ENCODE results near the gene IGSF9.
A peak's percentile ranks its signal among the peaks of the same experiment; 100 is the strongest.

IGSF9 gene

GRCh38 chr1:159949123-159949522 is 3.7 kb upstream of the IGSF9 start:
- ATAC-seq (ENCODE audit: low read depth) (no peak), DNase-seq (ENCODE audit: low spot score) (no peak)
- Histone ChIP-seq H3K9me3 (ENCODE audit: severe bottlenecking) (no peaks in the 10 kb centered on the region), H3K27me3 (ENCODE audit: insufficient read depth, poor library complexity, severe bottlenecking) (no peaks in the 10 kb centered on the region), H3K4me3 (ENCODE audit: severe bottlenecking) (no peak overlapping the region), H3K4me1 (ENCODE audit: insufficient read depth, poor library complexity, severe bottlenecking) (peaks cover 12% of the 10 kb centered on the region), H3K27ac (ENCODE audit: poor library complexity, severe bottlenecking) (no peak overlapping the region), H3K36me3 (ENCODE audit: low read depth) (no peaks in the 10 kb centered on the region)
- TF ChIP-seq, protein P1, sequence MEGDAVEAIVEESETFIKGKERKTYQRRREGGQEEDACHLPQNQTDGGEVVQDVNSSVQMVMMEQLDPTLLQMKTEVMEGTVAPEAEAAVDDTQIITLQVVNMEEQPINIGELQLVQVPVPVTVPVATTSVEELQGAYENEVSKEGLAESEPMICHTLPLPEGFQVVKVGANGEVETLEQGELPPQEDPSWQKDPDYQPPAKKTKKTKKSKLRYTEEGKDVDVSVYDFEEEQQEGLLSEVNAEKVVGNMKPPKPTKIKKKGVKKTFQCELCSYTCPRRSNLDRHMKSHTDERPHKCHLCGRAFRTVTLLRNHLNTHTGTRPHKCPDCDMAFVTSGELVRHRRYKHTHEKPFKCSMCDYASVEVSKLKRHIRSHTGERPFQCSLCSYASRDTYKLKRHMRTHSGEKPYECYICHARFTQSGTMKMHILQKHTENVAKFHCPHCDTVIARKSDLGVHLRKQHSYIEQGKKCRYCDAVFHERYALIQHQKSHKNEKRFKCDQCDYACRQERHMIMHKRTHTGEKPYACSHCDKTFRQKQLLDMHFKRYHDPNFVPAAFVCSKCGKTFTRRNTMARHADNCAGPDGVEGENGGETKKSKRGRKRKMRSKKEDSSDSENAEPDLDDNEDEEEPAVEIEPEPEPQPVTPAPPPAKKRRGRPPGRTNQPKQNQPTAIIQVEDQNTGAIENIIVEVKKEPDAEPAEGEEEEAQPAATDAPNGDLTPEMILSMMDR (IDR thresholded peaks at IDR 0.05; ENCODE audit: poor library complexity, severe bottlenecking) = no peak

DNA sequence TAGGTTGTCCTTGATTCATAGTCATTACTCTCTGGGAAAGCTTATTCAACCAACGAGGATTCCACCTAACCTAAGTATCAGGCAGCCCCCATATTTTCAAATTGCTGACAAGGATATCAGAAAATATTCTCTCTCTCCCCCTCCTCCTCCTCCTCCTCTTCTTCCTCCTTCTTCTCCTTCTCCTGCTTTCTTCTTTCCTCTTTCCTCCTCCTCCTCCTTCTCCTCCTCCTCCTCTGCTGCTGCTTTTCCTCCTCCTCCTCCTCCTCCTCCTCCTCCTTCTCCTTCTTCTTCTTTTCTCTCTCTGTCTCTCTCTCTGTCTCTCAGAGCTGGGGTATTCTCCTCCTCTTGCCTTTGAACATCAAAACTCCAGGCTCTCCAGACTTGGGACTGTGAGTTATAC is 2.5 kb upstream of the IGSF9 start:
- no peaks in the 10 kb centered on the region for H3K36me3 ChIP-seq (ENCODE audit: low read depth)
- DNase-seq (ENCODE audit: low spot score) = no peak
- no peaks in the 10 kb centered on the region for H3K27me3 ChIP-seq (ENCODE audit: insufficient read depth, poor library complexity, severe bottlenecking)
- TF ChIP-seq, protein P1 (IDR thresholded peaks at IDR 0.05; ENCODE audit: poor library complexity, severe bottlenecking) = no peak
- no peak overlapping the region for H3K4me3 ChIP-seq (ENCODE audit: severe bottlenecking)
- H3K9me3 ChIP-seq (ENCODE audit: severe bottlenecking) = no peaks in the 10 kb centered on the region
- no peak overlapping the region for H3K27ac ChIP-seq (ENCODE audit: poor library complexity, severe bottlenecking)
- peaks cover 14% of the 10 kb centered on the region for H3K4me1 ChIP-seq (ENCODE audit: insufficient read depth, poor library complexity, severe bottlenecking)
- ATAC-seq (ENCODE audit: low read depth) = no peak

GRCh38 chr1:159946242-159947187 is 1.1 kb upstream of the IGSF9 start:
- no peaks in the 10 kb centered on the region for H3K9me3 ChIP-seq (ENCODE audit: severe bottlenecking)
- peak overlapping the region; percentile 41 for H3K4me3 ChIP-seq (ENCODE audit: severe bottlenecking)
- H3K27me3 ChIP-seq (ENCODE audit: insufficient read depth, poor library complexity, severe bottlenecking) = no peaks in the 10 kb centered on the region
- no peaks in the 10 kb centered on the region for H3K36me3 ChIP-seq (ENCODE audit: low read depth)
- ATAC-seq (ENCODE audit: low read depth) (no peak), DNase-seq (ENCODE audit: low spot score) (no peak)
- TF ChIP-seq, protein P1 (IDR thresholded peaks at IDR 0.05; ENCODE audit: poor library complexity, severe bottlenecking) = no peak
- peaks cover 14% of the 10 kb centered on the region for H3K4me1 ChIP-seq (ENCODE audit: insufficient read depth, poor library complexity, severe bottlenecking)
- H3K27ac ChIP-seq (ENCODE audit: poor library complexity, severe bottlenecking) = peak overlapping the region; percentile 50

DNA sequence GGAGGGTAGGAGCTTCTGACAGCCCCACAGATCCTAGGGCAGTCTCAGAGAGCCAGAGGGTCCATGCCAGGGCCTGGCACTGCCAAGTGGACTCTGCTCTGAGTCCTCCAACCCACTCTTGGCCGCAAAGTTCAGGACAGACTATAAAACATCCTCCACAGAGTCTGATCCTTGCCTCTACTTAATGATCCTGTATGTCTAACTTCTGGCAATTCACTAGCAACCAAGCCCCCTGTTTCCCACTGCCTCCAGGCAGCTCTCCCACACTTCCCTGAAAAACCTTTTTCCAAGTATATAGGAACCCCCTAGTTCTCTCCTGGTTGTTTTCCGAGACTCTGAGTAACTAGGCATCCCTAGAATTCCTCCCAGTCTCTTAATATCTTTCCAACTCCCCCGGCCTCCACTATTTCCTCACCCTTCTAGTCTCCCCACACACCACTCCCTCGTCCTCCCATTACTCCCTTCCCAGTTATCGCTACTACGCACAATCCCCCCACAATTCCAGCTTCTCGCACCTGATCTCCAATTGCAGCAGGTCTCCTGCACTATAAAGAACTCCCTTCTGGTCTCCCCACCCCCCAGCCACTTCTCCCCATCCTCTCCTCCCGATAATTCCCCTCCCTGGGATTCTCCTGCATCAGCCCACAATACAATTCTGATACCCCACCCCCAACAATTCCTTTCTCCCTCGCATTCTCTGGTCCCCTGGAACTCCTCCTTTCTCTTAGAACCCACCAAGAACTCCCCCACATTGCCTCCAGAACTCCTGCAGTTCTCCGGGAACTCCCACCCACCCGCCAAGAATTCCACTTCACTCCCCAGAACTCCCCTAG is 574 bp downstream of the IGSF9 start:
- Histone ChIP-seq H3K9me3 (ENCODE audit: severe bottlenecking) (no peaks in the 10 kb centered on the region), H3K36me3 (ENCODE audit: low read depth) (no peaks in the 10 kb centered on the region), H3K27ac (ENCODE audit: poor library complexity, severe bottlenecking) (peak overlapping the region; percentile 50), H3K27me3 (ENCODE audit: insufficient read depth, poor library complexity, severe bottlenecking) (no peaks in the 10 kb centered on the region), H3K4me3 (ENCODE audit: severe bottlenecking) (peak overlapping the region; percentile 41), H3K4me1 (ENCODE audit: insufficient read depth, poor library complexity, severe bottlenecking) (peaks cover 14% of the 10 kb centered on the region)
- peak; percentile 1; the same call in 1 of the 3 replicates for ATAC-seq (ENCODE audit: low read depth)
- TF ChIP-seq, protein P1 (IDR thresholded peaks at IDR 0.05; ENCODE audit: poor library complexity, severe bottlenecking) = no peak
- DNase-seq (ENCODE audit: low spot score) = no peak

All from RWPE2 (cell line).